Activated CD4-positive, alpha-beta T cell treated with anti-CD3 and anti-CD28 coated beads, Interleukin-2, amount 50 U/mL, for 16 hours (primary cell): ENCODE results near the gene FNDC3B.
"Not testable (repeated sequence)": the region's sequence is repeated elsewhere in the genome, so short reads cannot be mapped to it uniquely, and the experiment has no call there.

Experiments used
- DNase-seq: peaks from one replicate; pipeline ENCODE4 v3.0.0-alpha.2; 2020

The FNDC3B gene

GRCh38 chr3:172246107-172246844 is 206.9 kb downstream of the FNDC3B start:
- DNase-seq = no peak

GRCh38 chr3:172247525-172248274 is 208.3 kb downstream of the FNDC3B start:
- DNase-seq = no peak

- DNase-seq = peak; percentile 3
Measured at GRCh38 chr3:172249039-172249438, 209.7 kb downstream of the FNDC3B start.

- DNase-seq = no peak
Measured at GRCh38 chr3:172251211-172251610, 211.8 kb downstream of the FNDC3B start.

GRCh38 chr3:172253200-172253599 is 213.8 kb downstream of the FNDC3B start:
- no peak for DNase-seq

- no peak for DNase-seq
Measured at GRCh38 chr3:172254542-172254941, 215.2 kb downstream of the FNDC3B start.

- DNase-seq = not testable (repeated sequence)
Measured at GRCh38 chr3:172255321-172255720, 215.9 kb downstream of the FNDC3B start.

GRCh38 chr3:172256101-172256734 is 216.8 kb downstream of the FNDC3B start:
- no peak for DNase-seq

- no peak for DNase-seq
Measured at GRCh38 chr3:172257648-172258400, 218.4 kb downstream of the FNDC3B start.

GRCh38 chr3:172258624-172259023 is 219.2 kb downstream of the FNDC3B start:
- DNase-seq = no peak

- no peak for DNase-seq
Measured at GRCh38 chr3:172259111-172259541, 219.7 kb downstream of the FNDC3B start.

GRCh38 chr3:172259726-172260248 is 220.4 kb downstream of the FNDC3B start:
- peak; percentile 12 for DNase-seq

GRCh38 chr3:172260381-172260780 is 221.0 kb downstream of the FNDC3B start:
- no peak for DNase-seq

GRCh38 chr3:172261054-172261453 is 221.7 kb downstream of the FNDC3B start:
- DNase-seq = no peak

GRCh38 chr3:172262991-172263608 is 223.7 kb downstream of the FNDC3B start:
- no peak for DNase-seq

GRCh38 chr3:172263781-172264486 is 224.6 kb downstream of the FNDC3B start:
- DNase-seq = no peak

- DNase-seq = no peak
Measured at GRCh38 chr3:172266103-172266502, 226.7 kb downstream of the FNDC3B start.

- no peak for DNase-seq
Measured at GRCh38 chr3:172268425-172268824, 229.0 kb downstream of the FNDC3B start.

GRCh38 chr3:172268868-172269267 is 229.5 kb downstream of the FNDC3B start:
- DNase-seq = no peak

GRCh38 chr3:172270557-172271166 is 231.3 kb downstream of the FNDC3B start:
- no peak for DNase-seq

GRCh38 chr3:172271386-172271976 is 232.1 kb downstream of the FNDC3B start:
- no peak for DNase-seq
